Left ventricle myocardium inferior (tissue), 1 donor: ENCODE measurements around the gene AGTR2. TPM values are rescaled to one million over a fixed set of nuclear protein-coding genes. Genes with fewer than 3 reads are reported as not detected.
"Not testable (repeated sequence)": the region's sequence is repeated elsewhere in the genome, so short reads cannot be mapped to it uniquely, and the experiment has no call there.

Experiments used
- DNase-seq: peaks from one replicate; pipeline ENCODE4 v3.0.0-alpha.2; 2020
- H3K27ac ChIP-seq: fragments of 200-600 bp; replicated peaks from 2 replicates; pipeline ENCODE4 v1.8.0; 2021
- H3K27me3 ChIP-seq: fragments of 200-600 bp; 2 replicates; pipeline ENCODE4 v1.8.0; 2021; ENCODE audit warnings: low read depth
- H3K36me3 ChIP-seq: fragments of 200-600 bp; 2 replicates; pipeline ENCODE4 v1.8.0; 2021
- H3K4me1 ChIP-seq: fragments of 200-600 bp; 2 replicates; pipeline ENCODE4 v1.8.0; 2021
- H3K4me3 ChIP-seq: fragments of 200-600 bp; 2 replicates; pipeline ENCODE4 v1.8.0; 2021; ENCODE audit warnings: mild to moderate bottlenecking, moderate library complexity
- H3K9me3 ChIP-seq: fragments of 200-600 bp; replicated peaks from 2 replicates; pipeline ENCODE4 v1.8.0; 2021
- intact Hi-C: fragments of 100-400 bp; cut with micrococcal nuclease; formaldehyde crosslinking; loops from one replicate; pipeline ENCODE4 v1.11.0; 2022
- long read RNA-seq: library from polyadenylated mRNA; unstranded; transcript quantifications from one replicate; pipeline ENCODE4 v2.0.0, GENCODE V29; 2021
- total RNA-seq: library from RNA; stranded (reverse); fragmentation: NEBNext Ultra II Directional; extraction: Animal tissue kit (Norgen Biotek cat#: 25700); gene quantifications from one replicate; pipeline ENCODE4 v1.2.1, GENCODE V29; 2021
- TF ChIP-seq, protein P1 (sequence below): fragments of 200-600 bp; IDR thresholded peaks from 2 replicates; pipeline ENCODE4 v1.8.0; 2021; ENCODE audit warnings: antibody characterized with exemption, mild to moderate bottlenecking, borderline replicate concordance
- donor health status: DM: no; HTN: yes; CAD: no; lungs with severe emphysema.

Gene AGTR2, protein sequence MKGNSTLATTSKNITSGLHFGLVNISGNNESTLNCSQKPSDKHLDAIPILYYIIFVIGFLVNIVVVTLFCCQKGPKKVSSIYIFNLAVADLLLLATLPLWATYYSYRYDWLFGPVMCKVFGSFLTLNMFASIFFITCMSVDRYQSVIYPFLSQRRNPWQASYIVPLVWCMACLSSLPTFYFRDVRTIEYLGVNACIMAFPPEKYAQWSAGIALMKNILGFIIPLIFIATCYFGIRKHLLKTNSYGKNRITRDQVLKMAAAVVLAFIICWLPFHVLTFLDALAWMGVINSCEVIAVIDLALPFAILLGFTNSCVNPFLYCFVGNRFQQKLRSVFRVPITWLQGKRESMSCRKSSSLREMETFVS
- total RNA-seq: 0.69 TPM
- long read RNA-seq: 0 reads

DNA sequence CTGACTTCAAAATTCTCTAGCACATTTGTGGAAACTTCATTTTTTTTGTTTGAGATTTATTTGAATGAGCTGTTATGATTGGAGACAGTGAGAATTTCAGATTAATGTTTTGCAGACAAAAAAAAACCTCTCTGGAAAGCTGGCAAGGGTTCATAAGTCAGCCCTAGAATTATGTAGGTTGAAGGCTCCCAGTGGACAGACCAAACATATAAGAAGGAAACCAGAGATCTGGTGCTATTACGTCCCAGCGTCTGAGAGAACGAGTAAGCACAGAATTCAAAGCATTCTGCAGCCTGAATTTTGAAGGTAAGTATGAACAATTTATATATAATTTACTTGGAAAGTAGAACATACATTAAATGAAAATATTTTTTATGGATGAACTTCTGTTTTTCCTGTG is at the start of gene AGTR2:
AGTR2 (plus strand) TSS at position 234 of the 400 bp plus-strand sequence. CDS start 1,537 bp downstream, outside the sequence.
- DNase-seq: no peak
- H3K27ac ChIP-seq: no peak within 1 kb of the TSS

DNA sequence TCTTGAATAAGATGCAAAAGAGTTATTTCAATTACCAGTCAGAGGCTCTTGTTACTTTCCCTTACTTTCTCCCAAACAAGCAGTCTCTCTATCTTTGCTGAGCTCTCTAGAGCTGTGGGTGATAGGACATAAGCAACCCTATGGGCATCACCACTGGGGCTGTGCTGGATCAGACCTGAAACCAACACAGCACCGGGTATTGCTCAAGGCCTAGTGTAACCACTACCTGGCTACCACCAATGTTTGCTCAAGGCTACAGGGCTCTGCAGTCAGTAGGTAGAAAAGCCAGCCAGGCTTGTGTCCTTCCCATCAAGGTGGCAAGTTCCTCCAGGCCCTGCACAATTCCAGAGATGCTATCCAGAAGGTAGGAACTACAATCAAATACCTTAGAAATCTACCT is 35.3 kb upstream of the AGTR2 start:
- DNase-seq: no peak
- Histone ChIP-seq H3K4me3 (no peak overlapping the region), H3K9me3 (no peaks in the 10 kb centered on the region), H3K27me3 (no peaks in the 10 kb centered on the region), H3K4me1 (no peaks in the 10 kb centered on the region), H3K36me3 (no peaks in the 10 kb centered on the region), H3K27ac (no peak overlapping the region)
- TF ChIP-seq, protein P1, sequence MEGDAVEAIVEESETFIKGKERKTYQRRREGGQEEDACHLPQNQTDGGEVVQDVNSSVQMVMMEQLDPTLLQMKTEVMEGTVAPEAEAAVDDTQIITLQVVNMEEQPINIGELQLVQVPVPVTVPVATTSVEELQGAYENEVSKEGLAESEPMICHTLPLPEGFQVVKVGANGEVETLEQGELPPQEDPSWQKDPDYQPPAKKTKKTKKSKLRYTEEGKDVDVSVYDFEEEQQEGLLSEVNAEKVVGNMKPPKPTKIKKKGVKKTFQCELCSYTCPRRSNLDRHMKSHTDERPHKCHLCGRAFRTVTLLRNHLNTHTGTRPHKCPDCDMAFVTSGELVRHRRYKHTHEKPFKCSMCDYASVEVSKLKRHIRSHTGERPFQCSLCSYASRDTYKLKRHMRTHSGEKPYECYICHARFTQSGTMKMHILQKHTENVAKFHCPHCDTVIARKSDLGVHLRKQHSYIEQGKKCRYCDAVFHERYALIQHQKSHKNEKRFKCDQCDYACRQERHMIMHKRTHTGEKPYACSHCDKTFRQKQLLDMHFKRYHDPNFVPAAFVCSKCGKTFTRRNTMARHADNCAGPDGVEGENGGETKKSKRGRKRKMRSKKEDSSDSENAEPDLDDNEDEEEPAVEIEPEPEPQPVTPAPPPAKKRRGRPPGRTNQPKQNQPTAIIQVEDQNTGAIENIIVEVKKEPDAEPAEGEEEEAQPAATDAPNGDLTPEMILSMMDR: no peak
- intact Hi-C loops: no loop called here

More for the DNA sequence above, at the start of gene AGTR2:
- intact Hi-C loops: no loop called here
- Histone ChIP-seq H3K36me3 (no peaks in the 10 kb centered on the region), H3K4me1 (no peaks in the 10 kb centered on the region), H3K4me3 (no peak within 1 kb of the TSS), H3K27me3 (no peaks in the 10 kb centered on the region), H3K9me3 (no peaks in the 10 kb centered on the region)
- TF ChIP-seq, protein P1: no peak

DNA sequence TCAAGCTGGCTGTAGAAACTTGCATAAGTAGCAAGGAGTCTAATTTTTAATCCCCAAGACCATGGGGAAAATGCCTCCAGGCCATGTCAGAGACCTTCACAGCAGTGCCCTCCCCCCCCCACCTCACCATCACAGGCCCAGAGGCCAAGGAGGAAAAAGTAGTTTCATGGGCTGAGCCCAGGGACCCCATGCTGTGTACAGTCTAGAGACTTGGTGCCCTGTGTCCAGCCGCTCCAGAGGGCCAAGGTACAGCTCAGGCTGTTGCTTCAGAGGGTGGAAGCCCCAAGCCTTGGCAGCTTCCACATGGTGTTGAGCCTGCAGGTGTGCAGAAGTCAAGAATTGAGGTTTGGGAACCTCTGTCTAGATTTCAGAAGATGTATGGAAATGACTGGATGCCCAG is 29.3 kb upstream of the AGTR2 start:
- H3K9me3 ChIP-seq, H3K36me3 ChIP-seq, DNase-seq, H3K4me1 ChIP-seq, H3K4me3 ChIP-seq, H3K27ac ChIP-seq, intact Hi-C loops, H3K27me3 ChIP-seq: not testable (repeated sequence)

DNA sequence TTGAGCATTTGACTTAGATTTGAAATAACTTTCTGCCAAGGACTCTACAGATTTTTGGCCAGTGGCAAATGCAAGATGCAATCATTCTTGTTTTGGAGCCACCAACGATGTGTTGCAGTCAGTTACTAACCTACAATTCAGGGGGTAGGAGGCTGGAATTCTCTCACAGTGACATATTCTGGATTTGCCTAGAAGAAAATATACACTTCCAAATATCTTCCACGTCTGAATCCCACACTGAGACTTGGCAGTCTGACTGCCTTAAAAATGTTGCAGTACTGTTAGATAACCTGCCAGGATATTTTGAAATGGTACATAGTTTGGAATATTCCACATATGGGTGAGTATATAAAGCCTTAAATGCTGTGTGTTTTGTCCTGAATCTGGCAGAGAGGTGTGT is 27.6 kb upstream of the AGTR2 start:
- Histone ChIP-seq H3K4me3 (no peak overlapping the region), H3K36me3 (no peaks in the 10 kb centered on the region), H3K27me3 (no peaks in the 10 kb centered on the region), H3K9me3 (no peaks in the 10 kb centered on the region), H3K27ac (no peak overlapping the region), H3K4me1 (no peaks in the 10 kb centered on the region)
- TF ChIP-seq, protein P1: no peak
- intact Hi-C loops: no loop called here
- DNase-seq: no peak

DNA sequence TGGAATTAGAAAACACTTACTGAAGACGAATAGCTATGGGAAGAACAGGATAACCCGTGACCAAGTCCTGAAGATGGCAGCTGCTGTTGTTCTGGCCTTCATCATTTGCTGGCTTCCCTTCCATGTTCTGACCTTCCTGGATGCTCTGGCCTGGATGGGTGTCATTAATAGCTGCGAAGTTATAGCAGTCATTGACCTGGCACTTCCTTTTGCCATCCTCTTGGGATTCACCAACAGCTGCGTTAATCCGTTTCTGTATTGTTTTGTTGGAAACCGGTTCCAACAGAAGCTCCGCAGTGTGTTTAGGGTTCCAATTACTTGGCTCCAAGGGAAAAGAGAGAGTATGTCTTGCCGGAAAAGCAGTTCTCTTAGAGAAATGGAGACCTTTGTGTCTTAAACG is 2.4 kb downstream of the AGTR2 start:
- TF ChIP-seq, protein P1: no peak
- Histone ChIP-seq H3K36me3 (no peaks in the 10 kb centered on the region), H3K27ac (no peak overlapping the region), H3K9me3 (no peaks in the 10 kb centered on the region), H3K27me3 (no peaks in the 10 kb centered on the region), H3K4me1 (no peaks in the 10 kb centered on the region), H3K4me3 (no peak overlapping the region)
- no peak for DNase-seq
- intact Hi-C loops: no loop called here

DNA sequence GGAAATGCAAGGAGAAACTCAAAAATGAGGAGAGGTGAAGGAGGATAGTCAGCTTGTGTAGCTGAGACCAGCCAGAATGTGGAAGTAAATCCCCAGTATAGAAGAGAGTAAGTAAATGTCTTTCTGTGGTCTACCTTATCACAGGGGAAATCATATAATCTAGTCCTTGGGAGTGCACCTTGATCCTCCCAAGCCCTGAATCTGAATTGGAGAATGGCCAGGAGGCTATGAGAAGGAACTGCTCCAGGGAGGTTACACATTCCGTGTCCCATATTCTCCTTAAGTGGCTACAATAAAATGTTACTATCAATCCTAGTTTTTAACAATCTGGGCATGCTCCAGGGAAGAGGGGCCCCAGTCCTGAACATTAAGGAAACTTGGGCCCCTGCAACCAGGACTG is 10.8 kb downstream of the AGTR2 start:
- TF ChIP-seq, protein P1: no peak
- Histone ChIP-seq H3K36me3 (no peaks in the 10 kb centered on the region), H3K4me1 (no peaks in the 10 kb centered on the region), H3K4me3 (no peak overlapping the region), H3K27ac (no peak overlapping the region), H3K27me3 (no peaks in the 10 kb centered on the region), H3K9me3 (no peaks in the 10 kb centered on the region)
- no peak for DNase-seq
- intact Hi-C loops: no loop called here
